H9 (cell line): ENCODE measurements around the gene MEI4. TPM values are rescaled to one million over a fixed set of nuclear protein-coding genes. Genes with fewer than 3 reads are reported as not detected.

Experiments
- DNase-seq: peaks from one replicate; pipeline ENCODE4 v3.0.0-alpha.2; 2017
- H2AFZ ChIP-seq: one replicate; pipeline ENCODE4 v1.6.1; 2013; ENCODE audit warnings: mild to moderate bottlenecking, low read length, control low read depth, moderate library complexity
- H2AK5ac ChIP-seq: 2 replicates; pipeline ENCODE4 v1.6.1; 2013; ENCODE audit warnings: low read length, control low read depth, mixed read lengths; ENCODE audit not compliant: insufficient read length
- H2BK120ac ChIP-seq: one replicate; pipeline ENCODE4 v1.6.1; 2013; ENCODE audit warnings: low read depth, mild to moderate bottlenecking, low read length, control low read depth, inconsistent platforms; ENCODE audit not compliant: poor library complexity, severe bottlenecking
- H2BK12ac ChIP-seq: 2 replicates; pipeline ENCODE4 v1.6.1; 2013; ENCODE audit warnings: low read length, control low read depth, mixed read lengths, low read depth; ENCODE audit not compliant: insufficient read length
- H2BK15ac ChIP-seq: 2 replicates; pipeline ENCODE4 v1.6.1; 2013; ENCODE audit warnings: low read depth, low read length, control low read depth
- H2BK20ac ChIP-seq: one replicate; pipeline ENCODE4 v1.6.1; 2013; ENCODE audit warnings: low read depth, mild to moderate bottlenecking, low read length, control low read depth, inconsistent platforms; ENCODE audit not compliant: poor library complexity, severe bottlenecking
- H2BK5ac ChIP-seq: 2 replicates; pipeline ENCODE4 v1.6.1; 2013; ENCODE audit warnings: low read length, control low read depth, mixed read lengths; ENCODE audit not compliant: insufficient read length
- H3K14ac ChIP-seq: 2 replicates; pipeline ENCODE4 v1.6.1; 2013; ENCODE audit warnings: low read length, control low read depth; ENCODE audit not compliant: insufficient read depth
- H3K18ac ChIP-seq: 2 replicates; pipeline ENCODE4 v1.6.1; 2013; ENCODE audit warnings: low read depth, mild to moderate bottlenecking, mixed read lengths, low read length, control low read depth; ENCODE audit not compliant: insufficient read length
- H3K23ac ChIP-seq: 2 replicates; pipeline ENCODE4 v1.6.1; 2013; ENCODE audit warnings: low read length, control low read depth, mixed read lengths, low read depth; ENCODE audit not compliant: insufficient read length
- H3K23me2 ChIP-seq: 2 replicates; pipeline ENCODE4 v1.6.1; 2013; ENCODE audit warnings: low read depth, mild to moderate bottlenecking, mixed read lengths, low read length, control low read depth; ENCODE audit not compliant: insufficient read length, poor library complexity, severe bottlenecking
- H3K27ac ChIP-seq: 2 replicates; pipeline ENCODE4 v1.5.1; 2013; ENCODE audit warnings: low read length, control low read depth, mixed read lengths, low read depth; ENCODE audit not compliant: insufficient read length
- H3K27me3 ChIP-seq: 2 replicates; pipeline ENCODE4 v1.6.1; 2013; ENCODE audit warnings: low read length, control low read depth, inconsistent platforms; ENCODE audit not compliant: insufficient read depth
- H3K4ac ChIP-seq: 2 replicates; pipeline ENCODE4 v1.6.1; 2013; ENCODE audit warnings: low read depth, mild to moderate bottlenecking, control low read depth, inconsistent platforms, low read length, moderate library complexity
- H3K4me1 ChIP-seq: 2 replicates; pipeline ENCODE4 v1.6.1; 2013; ENCODE audit warnings: low read length, control low read depth, inconsistent platforms; ENCODE audit not compliant: insufficient read depth
- H3K4me2 ChIP-seq: 2 replicates; pipeline ENCODE4 v1.6.1; 2013; ENCODE audit warnings: low read length, control low read depth, mixed read lengths; ENCODE audit not compliant: insufficient read length, insufficient read depth
- H3K56ac ChIP-seq: 2 replicates; pipeline ENCODE4 v1.6.1; 2013; ENCODE audit warnings: low read depth, mild to moderate bottlenecking, mixed read lengths, low read length, control low read depth; ENCODE audit not compliant: insufficient read length
- H3K79me1 ChIP-seq: 2 replicates; pipeline ENCODE4 v1.6.1; 2013; ENCODE audit warnings: low read depth, mild to moderate bottlenecking, moderate library complexity, low read length, control low read depth, inconsistent platforms; ENCODE audit not compliant: insufficient read depth, poor library complexity, severe bottlenecking
- H3K79me2 ChIP-seq: 2 replicates; pipeline ENCODE4 v1.6.1; 2013; ENCODE audit warnings: low read length, control low read depth, inconsistent platforms; ENCODE audit not compliant: insufficient read depth
- H3K9ac ChIP-seq: 2 replicates; pipeline ENCODE4 v1.6.1; 2013; ENCODE audit warnings: low read length, control low read depth, mixed read lengths; ENCODE audit not compliant: insufficient read length; ENCODE audit errors: extremely low read depth
- H3K9me3 ChIP-seq: one replicate; pipeline ENCODE4 v1.6.1; 2013; ENCODE audit warnings: low read depth, low read length, inconsistent platforms; ENCODE audit not compliant: control insufficient read depth
- H3T11ph ChIP-seq: one replicate; pipeline ENCODE4 v1.6.1; 2013; ENCODE audit warnings: mild to moderate bottlenecking, low read length, control low read depth, inconsistent platforms
- H4K20me1 ChIP-seq: one replicate; pipeline ENCODE4 v1.6.1; 2013; ENCODE audit not compliant: control insufficient read depth, insufficient read length, insufficient read depth
- H4K5ac ChIP-seq: 2 replicates; pipeline ENCODE4 v1.6.1; 2013; ENCODE audit warnings: low read depth, mild to moderate bottlenecking, mixed read lengths, low read length, control low read depth; ENCODE audit not compliant: insufficient read length
- H4K8ac ChIP-seq: replicated peaks from 2 replicates; pipeline ENCODE4 v1.6.1; 2013; ENCODE audit warnings: low read length, control low read depth, mixed read lengths, low read depth; ENCODE audit not compliant: insufficient read length
- H4K91ac ChIP-seq: 2 replicates; pipeline ENCODE4 v1.6.1; 2013; ENCODE audit warnings: low read depth, mild to moderate bottlenecking, moderate library complexity, mixed read lengths, low read length, control low read depth; ENCODE audit not compliant: insufficient read length
- H3K27ac Mint-ChIP-seq, 3 experiments: 2 replicates in 2 of 3; 3 replicates in 1 of 3; pipeline ENCODE4 v1.8.0; 2020 to 2021; ENCODE audit warnings: mixed read lengths in 3 of 3, mild to moderate bottlenecking in 1 of 3, moderate library complexity in 1 of 3
- H3K27me3 Mint-ChIP-seq: 2 replicates; pipeline ENCODE4 v1.8.0; 2021; ENCODE audit warnings: low read depth, mild to moderate bottlenecking, moderate library complexity, mixed read lengths
- H3K36me3 Mint-ChIP-seq, 3 experiments: 2 replicates in 2 of 3; 3 replicates in 1 of 3; pipeline ENCODE4 v1.8.0; 2020 to 2021; ENCODE audit warnings: low read depth in 3 of 3, mixed read lengths in 3 of 3; ENCODE audit not compliant: insufficient read depth in 1 of 3
- H3K4me1 Mint-ChIP-seq, 2 experiments: 2 replicates each; pipeline ENCODE4 v1.8.0; 2020; ENCODE audit warnings: mixed read lengths in 2 of 2
- H3K4me3 Mint-ChIP-seq, 2 experiments: 2 replicates in 1 of 2; 3 replicates in 1 of 2; pipeline ENCODE4 v1.8.0; 2020 to 2021; ENCODE audit warnings: mild to moderate bottlenecking in 2 of 2, mixed read lengths in 2 of 2, moderate library complexity in 1 of 2
- H3K9me3 Mint-ChIP-seq, 2 experiments: 2 replicates in 1 of 2; 3 replicates in 1 of 2; pipeline ENCODE4 v1.8.0; 2020; ENCODE audit warnings: mild to moderate bottlenecking in 2 of 2, mixed read lengths in 2 of 2, moderate library complexity in 1 of 2
- WGBS: extraction: QIAGEN DNeasy Blood & Tissue Kit; methylation state at CpG from one replicate; pipeline ENCODE4 v1.1.7; 2013; ENCODE audit warnings: missing lambda C conversion rate, low lambda C conversion rate, mixed read lengths; ENCODE audit not compliant: insufficient read length; ENCODE audit errors: extremely low coverage; 5-methylcytosine and 5-hydroxymethylcytosine counted together
- total RNA-seq: library from RNA; stranded (reverse); gene quantifications from 2 replicates; pipeline ENCODE4 v1.2.1, GENCODE V29; 2021
- TF ChIP-seq, protein P1 (sequence below): fragments of 200-600 bp; sonication (generic); conservative IDR thresholded peaks from 3 replicates; pipeline ENCODE4 v1.8.0; 2021; ENCODE audit warnings: antibody characterized with exemption, mild to moderate bottlenecking

Gene MEI4
- total RNA-seq, 1 experiment from 2014 or later = 0.55 TPM

DNA sequence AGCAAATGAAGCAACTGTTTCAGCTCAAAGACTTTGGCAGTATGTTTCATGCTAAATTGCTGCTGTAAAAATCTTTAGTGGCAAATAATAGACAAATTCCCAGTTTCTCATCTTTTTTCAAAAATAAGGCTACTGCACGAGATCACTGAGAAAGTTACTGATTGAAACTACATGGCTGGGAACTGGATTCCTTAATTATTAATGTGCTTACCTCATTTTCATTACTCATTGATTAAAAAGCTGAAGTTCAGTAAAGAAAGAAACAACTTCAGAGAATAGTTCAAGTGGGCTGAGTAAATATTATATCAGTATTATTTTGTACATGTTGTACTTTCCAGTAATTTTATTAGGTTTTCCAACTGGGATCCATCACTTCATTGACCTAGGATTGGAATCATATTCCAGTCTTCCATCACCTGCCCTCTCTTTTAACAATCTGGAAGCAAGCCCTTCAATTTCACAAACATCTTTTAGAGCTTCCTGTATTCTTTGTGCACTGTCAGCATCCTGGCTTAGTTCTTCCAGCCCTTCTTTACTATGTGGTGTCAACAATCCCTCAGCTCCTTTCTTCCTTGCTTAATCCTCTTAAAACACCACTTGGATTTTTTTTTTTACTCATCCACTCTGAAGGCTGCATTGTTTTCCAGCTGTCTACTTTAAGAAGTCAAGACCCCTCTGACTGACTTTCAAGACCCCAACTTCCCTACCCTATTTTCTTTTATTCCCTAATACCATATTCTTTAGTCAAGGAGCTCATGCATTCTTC is 4.3 kb downstream of the MEI4 start:
- no peak overlapping the region for H3K4me3 Mint-ChIP-seq
- H2BK12ac ChIP-seq = no peak overlapping the region
- no peak overlapping the region for H2BK5ac ChIP-seq
- no peak overlapping the region for H3K9ac ChIP-seq
- no peaks in the 10 kb centered on the region for H3K9me3 ChIP-seq
- no peak overlapping the region for H3K23ac ChIP-seq
- no peak overlapping the region for H3K27ac ChIP-seq
- H4K5ac ChIP-seq = no peak overlapping the region
- H3K79me1 ChIP-seq = no peaks in the 10 kb centered on the region
- WGBS = no CpG with 5 or more reads among the region's 1 CpG
- no peaks in the 10 kb centered on the region for H3K36me3 Mint-ChIP-seq
- TF ChIP-seq, protein P1, sequence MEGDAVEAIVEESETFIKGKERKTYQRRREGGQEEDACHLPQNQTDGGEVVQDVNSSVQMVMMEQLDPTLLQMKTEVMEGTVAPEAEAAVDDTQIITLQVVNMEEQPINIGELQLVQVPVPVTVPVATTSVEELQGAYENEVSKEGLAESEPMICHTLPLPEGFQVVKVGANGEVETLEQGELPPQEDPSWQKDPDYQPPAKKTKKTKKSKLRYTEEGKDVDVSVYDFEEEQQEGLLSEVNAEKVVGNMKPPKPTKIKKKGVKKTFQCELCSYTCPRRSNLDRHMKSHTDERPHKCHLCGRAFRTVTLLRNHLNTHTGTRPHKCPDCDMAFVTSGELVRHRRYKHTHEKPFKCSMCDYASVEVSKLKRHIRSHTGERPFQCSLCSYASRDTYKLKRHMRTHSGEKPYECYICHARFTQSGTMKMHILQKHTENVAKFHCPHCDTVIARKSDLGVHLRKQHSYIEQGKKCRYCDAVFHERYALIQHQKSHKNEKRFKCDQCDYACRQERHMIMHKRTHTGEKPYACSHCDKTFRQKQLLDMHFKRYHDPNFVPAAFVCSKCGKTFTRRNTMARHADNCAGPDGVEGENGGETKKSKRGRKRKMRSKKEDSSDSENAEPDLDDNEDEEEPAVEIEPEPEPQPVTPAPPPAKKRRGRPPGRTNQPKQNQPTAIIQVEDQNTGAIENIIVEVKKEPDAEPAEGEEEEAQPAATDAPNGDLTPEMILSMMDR = no peak
- H4K91ac ChIP-seq = no peak overlapping the region
- H2AK5ac ChIP-seq = no peak overlapping the region
- no peaks in the 10 kb centered on the region for H4K20me1 ChIP-seq
- no peaks in the 10 kb centered on the region for H3K27me3 Mint-ChIP-seq
- no peak overlapping the region for H2BK120ac ChIP-seq
- H3K27ac Mint-ChIP-seq = no peak overlapping the region
- no peak for DNase-seq
- H3K4me2 ChIP-seq = no peak overlapping the region
- H3K9me3 Mint-ChIP-seq = peaks cover 0 to 2% of the 10 kb centered on the region in 2 experiments; a peak in 1 of 5 replicates
- H2BK20ac ChIP-seq = no peak overlapping the region
- no peak overlapping the region for H3T11ph ChIP-seq
- H3K79me2 ChIP-seq = no peaks in the 10 kb centered on the region
- no peak overlapping the region for H2BK15ac ChIP-seq
- H3K18ac ChIP-seq = no peak overlapping the region
- H3K4ac ChIP-seq = no peak overlapping the region
- H3K4me1 ChIP-seq = no peaks in the 10 kb centered on the region
- H3K4me1 Mint-ChIP-seq = no peaks in the 10 kb centered on the region
- no peaks in the 10 kb centered on the region for H3K27me3 ChIP-seq
- H3K14ac ChIP-seq = no peak overlapping the region
- no peak overlapping the region for H3K56ac ChIP-seq
- no peak overlapping the region for H2AFZ ChIP-seq
- H4K8ac ChIP-seq = no peak overlapping the region
- H3K23me2 ChIP-seq = no peaks in the 10 kb centered on the region
